Esophagus squamous epithelium (tissue), 4 donors: ENCODE measurements around the gene UAP1L1.

ENCODE experiments used
- POLR2A ChIP-seq, 4 donors: fragments of 450-650 bp; IDR thresholded peaks; one replicate each; pipeline ENCODE4 v1.6.1; 2017; ENCODE audit warnings: antibody characterized with exemption in 4 of 4, mild to moderate bottlenecking in 4 of 4, moderate library complexity in 3 of 4
- TF ChIP-seq, protein P1 (sequence below), 6 experiments: fragments of 450-650 bp in 4 of 6; fragments of 200-600 bp in 2 of 6; sonication (generic) in 2 of 6; IDR thresholded peaks; one replicate each; pipeline ENCODE4 v1.5.1; 2016 to 2019; ENCODE audit warnings: antibody characterized with exemption in 6 of 6, mild to moderate bottlenecking in 4 of 6, moderate library complexity in 4 of 6

DNA sequence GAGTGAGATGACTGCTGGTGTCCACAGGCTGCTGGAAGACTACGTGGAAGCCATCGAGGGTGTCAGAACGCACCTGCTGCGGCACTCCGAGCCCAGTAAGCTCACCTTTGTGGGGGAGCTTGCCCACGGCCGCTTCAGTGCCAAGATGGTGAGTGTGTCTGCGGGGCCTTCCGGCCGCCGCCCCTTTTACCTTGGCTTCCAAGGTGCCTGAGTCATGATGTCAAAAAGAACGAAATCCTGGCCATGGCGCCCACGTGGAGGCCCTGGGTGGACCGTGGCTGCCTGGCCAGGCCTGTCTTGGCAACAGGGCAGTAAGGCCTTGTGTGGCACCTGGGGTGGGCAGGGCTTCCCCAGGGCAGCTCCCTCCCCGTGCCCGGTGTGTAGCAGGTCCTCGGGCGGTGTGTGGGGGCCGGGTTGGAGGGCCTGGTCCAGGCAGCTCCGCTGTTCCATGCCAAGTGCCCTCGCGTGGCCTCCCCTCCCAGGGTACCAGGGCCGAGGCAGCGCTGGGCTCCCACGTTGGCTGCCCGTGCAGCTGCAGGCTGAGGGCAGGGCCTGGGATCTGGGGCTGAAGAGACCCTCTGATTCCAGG is 29.4 kb downstream of the UAP1L1 start:
- no peak for TF ChIP-seq POLR2A (IDR thresholded peaks at IDR 0.05)
- TF ChIP-seq, protein P1, sequence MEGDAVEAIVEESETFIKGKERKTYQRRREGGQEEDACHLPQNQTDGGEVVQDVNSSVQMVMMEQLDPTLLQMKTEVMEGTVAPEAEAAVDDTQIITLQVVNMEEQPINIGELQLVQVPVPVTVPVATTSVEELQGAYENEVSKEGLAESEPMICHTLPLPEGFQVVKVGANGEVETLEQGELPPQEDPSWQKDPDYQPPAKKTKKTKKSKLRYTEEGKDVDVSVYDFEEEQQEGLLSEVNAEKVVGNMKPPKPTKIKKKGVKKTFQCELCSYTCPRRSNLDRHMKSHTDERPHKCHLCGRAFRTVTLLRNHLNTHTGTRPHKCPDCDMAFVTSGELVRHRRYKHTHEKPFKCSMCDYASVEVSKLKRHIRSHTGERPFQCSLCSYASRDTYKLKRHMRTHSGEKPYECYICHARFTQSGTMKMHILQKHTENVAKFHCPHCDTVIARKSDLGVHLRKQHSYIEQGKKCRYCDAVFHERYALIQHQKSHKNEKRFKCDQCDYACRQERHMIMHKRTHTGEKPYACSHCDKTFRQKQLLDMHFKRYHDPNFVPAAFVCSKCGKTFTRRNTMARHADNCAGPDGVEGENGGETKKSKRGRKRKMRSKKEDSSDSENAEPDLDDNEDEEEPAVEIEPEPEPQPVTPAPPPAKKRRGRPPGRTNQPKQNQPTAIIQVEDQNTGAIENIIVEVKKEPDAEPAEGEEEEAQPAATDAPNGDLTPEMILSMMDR (IDR thresholded peaks at IDR 0.05), result no peak
